ENCODE data around the gene STX10.
"Not testable (repeated sequence)": the region's sequence is repeated elsewhere in the genome, so short reads cannot be mapped to it uniquely, and the experiment has no call there.

STX10 gene, protein sequence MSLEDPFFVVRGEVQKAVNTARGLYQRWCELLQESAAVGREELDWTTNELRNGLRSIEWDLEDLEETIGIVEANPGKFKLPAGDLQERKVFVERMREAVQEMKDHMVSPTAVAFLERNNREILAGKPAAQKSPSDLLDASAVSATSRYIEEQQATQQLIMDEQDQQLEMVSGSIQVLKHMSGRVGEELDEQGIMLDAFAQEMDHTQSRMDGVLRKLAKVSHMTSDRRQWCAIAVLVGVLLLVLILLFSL

DNA sequence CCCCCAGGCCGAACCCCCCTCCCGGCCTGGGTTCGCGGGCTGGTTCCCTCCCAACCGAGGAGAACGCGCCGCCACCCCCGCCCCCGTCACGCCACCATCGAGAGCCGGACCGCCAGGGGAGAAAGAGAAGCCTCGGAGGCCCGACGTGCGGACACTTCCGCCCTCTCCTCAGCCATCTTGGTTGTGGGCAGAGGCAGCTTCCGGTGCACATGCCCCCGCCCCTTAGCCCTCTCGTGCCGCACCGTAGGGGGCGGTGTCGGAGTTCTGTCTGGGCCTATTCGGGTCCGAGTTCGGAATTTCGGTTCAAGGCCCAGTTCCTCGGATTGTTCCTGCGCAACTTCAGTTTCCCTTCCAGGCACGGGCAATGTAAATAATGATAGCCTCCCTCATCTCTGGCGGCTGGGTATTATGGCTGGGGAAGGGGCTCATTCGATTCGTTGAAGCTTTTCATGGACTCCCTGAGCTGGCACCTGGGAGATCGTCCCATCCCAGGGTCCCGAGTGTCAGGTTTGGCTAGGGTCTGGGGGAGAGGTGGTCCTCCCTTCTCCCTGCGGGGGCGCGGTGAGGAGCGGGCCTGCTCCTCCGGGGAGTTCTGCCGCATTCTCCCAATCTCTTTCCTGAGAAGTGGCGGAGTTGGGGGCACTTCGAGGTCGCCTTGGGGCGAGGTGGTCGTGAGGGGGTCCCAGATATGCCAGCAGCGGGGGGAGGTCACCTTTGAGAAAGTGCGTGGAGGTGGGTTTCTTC lies at the start of gene STX10, which contains the start of gene IER2:
TSS of gene STX10 (minus strand) at position 189 of the 744 bp plus-strand sequence. CDS start 202 bp downstream, outside the sequence.
TSS of gene IER2 (plus strand) at position 225 of the 744 bp plus-strand sequence. CDS start 2,776 bp downstream, outside the sequence.
- DNase-seq, result peak; percentile 93 to 94

DNA sequence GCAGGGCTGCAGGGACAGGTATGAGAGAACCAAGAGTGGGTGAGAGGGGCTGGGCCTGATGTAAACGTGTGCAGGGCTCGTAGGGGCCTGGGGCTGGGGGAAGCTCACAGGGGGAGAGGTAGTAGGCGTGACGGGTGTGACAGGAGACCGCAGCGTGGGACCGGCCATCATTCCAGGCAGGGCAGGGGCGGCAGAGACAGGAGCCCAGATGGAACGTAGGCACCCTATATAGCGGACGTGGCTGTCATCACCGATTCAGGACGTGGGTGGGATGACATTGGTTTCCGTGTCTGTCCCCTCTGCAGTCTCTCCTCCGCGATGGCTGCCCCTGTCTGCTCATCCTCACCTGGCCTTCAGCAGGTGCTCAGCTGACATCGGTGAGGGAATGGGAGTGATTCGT lies 48.5 kb upstream of the STX10 start:
- no peak for DNase-seq

DNA sequence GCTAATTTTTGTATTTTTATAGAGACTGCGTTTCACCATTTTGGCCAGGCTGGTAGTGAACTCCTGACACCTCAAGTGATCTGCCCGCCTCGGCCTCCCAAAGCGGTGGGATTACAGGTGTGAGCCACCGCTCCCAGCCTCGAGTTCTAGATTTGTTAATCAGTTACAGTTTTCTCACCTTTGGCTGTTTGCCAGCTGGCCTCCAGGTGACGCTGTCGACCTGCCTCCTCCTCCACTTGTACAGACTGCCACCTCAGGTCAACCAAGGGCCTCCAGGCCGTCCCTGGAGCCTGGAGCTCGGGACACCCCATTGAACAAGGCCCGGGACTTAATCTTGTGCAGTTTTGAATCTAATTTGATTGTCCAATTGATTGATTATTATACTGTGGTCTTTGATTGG lies 45.5 kb upstream of the STX10 start:
- DNase-seq, result peak; percentile 61 to 67

DNA sequence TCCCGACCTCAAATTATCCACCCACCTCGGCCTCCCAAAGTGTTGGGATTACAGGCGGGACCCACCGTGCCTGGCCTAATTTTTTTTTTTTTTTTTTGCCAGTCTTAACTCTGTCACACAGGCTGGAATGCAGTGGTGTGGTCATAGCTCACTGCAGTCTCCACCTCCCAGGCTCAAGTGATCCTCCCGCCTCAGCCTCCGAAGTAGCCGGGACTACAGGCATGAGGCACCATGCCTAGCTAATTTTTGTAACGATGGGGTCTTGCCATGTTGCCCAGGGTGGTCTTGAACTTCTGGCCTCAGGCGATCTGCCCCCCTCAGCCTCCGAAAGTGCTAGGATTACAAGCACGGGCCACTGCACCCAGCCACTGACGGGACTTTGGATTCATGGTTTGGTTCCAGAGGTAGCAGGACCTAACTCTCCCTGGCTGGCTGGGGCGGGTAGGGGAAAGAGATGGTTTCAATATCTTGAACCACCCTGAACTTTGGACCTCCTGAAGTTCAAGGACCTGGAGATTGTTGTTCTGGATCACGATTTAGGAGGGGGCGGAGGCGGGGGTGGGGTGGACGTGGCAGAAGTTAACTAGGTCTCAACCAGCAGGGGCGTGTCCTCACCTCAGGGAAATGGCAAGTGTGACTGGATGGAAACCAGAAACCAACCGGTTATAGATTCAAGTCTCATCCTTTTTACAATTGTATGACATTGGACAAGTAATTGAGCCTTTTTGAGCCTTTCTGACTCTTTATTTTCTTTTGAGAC lies 40.8 kb upstream of the STX10 start:
- DNase-seq, result peak in 1 of 2 donors; percentile 53

DNA sequence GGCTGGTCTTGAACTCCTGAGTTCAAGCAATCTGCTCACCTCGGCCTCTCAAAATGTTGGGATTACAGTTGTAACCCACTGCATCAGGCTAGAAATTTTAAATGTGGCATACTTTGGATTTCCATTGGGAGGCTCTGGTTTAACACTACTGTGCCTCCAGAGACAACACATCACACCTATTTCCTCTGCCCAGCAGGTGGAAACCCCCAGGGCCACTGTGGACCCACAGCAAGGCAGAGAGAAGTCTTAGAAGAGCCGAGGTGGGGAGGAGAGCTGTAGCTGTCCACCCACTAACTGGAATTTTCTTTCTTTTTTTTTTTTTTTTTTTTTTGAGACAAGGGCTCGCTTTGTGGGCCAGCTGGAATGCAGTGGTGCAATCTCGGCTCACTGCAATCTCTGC lies 39.4 kb upstream of the STX10 start:
- no peak for DNase-seq

DNA sequence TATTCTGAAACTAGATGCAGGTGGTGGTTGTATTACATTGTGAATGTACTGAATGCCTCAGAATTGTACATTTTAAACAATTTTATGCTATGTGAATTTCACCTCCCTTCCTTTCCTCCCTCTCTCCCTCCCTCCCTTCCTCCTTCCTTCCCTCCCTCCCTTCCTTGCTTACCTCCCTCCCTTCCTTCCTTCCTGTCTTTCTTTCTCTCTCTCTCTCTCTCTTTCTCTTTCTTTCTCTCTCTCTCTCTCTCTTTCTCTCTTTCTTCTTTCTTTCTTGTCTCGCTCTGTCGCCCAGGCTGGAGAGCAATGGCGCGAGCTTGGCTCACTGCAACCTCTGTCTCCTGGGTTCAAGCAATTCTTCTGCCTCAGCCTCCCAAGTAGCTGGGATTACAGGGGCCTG lies 37.2 kb upstream of the STX10 start:
- no peak for DNase-seq

DNA sequence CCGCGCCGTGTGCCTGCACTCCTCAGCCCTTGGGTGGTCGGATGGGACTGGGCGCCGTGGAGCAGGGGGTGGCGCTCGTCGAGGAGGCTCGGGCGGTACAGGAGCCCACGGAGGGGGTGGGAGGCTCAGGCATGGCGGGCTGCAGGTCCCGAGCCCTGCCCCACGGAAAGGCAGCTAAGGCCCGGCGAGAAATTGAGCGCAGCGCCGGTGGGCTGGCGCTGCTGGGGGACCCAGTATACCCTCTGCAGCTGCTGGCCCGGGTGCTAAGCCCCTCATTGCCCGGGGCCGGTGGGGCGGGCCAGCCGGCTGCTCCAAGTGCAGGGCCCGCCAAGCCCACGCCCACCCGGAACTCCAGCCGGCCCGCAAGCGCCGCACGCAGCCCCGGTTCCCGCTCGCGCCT lies 36.5 kb upstream of the STX10 start:
- DNase-seq, result not testable (repeated sequence)

DNA sequence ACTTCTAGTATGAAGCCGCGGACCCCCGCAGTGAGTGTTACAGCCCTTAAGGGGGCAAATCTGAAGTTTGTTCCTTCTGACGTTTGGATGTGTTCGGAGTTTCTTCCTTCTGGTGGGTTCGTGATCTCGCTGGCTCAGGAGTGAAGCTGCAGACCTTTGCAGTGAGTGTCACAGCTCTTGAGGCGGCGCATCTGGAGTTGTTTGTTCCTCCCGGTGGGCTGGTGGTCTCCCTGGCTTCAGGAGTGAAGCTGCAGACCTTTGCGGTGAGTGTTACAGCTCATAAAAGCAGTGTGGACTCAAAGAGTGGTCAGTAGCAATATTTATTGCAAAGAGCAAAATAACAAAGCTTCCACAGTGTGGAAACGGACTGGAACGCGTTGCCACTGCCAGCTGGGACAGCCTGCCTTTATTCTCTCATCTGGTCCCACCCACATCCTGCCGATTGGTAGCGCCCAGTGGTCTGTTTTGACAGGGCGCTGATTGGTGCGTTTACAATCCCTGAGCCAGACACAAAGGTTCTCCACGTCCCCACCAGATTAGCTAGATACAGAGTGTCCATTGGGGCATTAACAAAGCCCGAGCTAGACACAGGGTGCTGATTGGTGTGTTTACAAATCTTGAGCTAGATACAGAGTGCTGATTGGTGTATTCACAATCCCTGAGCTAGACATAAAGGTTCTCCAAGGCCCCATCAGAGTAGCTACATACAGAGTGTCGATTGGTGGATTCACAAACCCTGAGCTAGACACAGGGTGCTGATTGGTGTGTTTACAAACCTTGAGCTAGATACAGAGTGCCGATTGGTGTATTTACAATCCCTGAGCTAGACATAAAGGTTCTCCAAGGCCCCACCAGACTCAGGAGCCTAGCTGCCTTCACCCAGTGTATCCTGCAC lies 35.8 kb upstream of the STX10 start:
- not testable (repeated sequence) for DNase-seq

DNA sequence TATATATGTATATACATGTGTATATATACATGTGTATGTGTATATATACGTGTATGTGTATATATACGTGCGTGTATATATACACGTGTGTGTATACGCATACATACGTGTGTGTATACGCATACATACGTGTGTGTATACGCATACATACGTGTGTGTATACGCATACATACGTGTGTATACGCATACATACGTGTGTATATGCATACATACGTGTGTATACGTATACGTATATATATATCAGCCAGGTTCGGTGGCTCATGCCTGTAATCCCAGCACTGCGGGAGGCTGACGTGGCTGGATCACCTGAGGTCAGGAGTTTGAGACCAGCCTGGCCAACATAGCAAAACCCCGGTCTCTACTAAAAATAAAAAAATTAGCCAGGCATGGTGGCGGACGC lies 34.8 kb upstream of the STX10 start:
- DNase-seq, result not testable (repeated sequence)

DNA sequence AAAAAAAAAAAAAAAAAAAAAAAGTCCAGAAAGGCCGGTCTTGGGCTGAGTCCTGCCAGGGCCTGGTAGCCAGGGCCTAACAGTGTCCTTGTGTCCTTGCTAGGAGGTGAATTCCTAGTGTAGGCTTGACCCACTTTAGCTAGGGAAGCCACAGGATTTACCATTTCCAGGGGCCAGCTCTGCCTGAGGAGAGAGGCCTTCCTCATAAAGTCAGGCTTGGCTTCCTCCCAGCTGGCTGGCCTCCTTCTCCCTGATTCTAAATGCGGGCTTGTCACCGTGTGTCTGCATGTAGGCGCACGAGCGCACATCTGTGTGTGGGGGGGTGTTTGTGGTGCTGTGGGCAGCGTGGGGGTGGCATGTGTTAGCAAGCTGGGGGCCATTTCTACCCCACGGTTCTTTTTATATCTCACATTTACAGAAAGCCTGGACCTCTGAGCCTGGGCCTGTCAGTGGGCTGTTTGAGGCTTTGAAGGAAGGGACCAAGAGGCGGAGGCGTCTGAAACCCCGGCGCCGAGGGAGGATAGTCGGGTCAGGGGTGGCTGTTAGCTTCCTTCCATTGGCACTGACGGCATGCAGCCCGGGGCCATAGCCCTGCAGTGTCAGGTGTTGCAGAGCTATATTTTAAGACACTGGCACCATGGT lies 31.7 kb upstream of the STX10 start:
- DNase-seq, result peak; percentile 31 to 44

DNA sequence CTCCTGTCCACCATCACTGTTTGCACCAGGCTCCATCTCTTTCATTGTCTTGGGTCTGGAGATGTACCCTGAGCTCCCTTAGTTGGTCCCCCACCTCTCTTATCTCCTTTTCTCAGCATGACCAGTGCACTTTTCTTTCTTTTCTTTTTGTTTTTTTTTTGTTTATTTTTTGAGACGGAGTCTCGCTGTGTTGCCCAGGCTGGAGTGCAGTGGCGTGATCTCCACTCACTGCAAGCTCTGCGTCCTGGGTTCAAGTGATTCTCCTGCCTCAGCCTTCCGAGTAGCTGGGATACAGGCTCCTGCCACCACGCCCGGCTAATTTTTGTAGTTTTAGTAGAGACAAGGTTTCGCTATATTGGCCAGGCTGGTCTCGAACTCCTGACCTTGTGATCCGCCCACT lies 28.1 kb upstream of the STX10 start:
- not testable (repeated sequence) for DNase-seq

DNA sequence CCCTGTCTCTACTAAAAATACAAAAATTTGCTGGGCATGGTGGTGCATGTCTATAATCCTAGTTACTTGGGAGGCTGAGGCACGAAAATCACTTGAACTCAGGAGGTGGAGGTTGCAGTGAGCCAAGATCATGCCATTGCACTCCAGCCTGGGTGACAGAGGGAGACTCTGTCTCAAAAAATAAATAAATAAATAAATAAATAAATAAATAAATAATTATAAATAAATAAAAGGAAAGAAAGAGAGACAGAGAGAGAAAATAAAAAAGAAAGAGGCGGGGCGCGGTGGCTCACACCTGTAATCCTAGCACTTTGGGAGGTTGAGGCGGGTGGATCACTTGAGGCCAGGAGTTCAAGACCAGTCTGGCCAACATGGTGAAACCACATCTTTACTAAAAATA lies 27.4 kb upstream of the STX10 start:
- DNase-seq, result not testable (repeated sequence)

DNA sequence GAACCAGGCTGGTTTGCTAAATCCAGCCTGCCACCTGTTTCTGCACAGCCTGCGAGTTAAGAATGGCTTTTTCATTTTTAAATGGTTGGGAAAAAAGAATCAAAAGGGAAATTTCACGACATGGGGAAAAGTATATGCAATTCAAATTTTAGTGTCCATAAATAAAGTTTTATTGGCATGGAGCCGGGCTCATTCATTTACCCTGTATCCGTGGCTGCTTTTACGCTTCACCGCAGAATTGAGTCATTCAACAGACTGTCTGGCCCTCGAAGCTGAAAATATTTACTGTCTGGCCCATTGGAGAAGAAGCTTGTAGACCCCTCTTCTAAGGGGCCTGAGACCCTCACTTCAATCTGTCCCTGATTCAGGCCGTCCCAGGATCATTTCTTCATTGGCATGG lies 26.2 kb upstream of the STX10 start:
- no peak for DNase-seq

DNA sequence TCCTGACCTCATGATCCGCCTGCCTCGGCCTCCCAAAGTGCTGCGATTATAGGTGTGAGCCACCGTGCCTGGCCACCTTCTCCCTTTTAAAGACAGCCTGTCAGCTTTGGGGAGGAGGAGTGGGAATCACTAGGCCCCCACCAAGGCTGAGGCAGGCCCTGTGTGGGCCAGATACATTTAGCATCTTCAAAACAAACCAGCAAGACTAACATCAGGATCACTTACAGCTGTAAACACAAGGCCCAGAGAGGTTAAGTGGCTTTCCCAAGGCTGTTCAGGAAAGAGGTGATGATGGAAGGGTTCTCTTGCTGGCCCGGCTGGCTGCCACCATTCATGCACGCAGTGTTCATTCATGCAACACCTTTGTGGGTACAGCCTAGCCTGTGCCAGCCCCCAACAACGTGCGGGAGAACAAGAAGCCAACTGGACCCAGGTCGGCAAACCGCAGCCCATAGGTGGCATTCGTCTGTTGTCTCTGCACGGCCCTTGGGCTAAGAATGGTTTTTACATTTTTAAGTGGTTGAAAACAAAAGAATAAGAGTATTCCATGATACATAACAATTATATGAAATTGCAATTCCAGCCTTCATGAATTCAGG lies 23.1 kb upstream of the STX10 start:
- no peak for DNase-seq

DNA sequence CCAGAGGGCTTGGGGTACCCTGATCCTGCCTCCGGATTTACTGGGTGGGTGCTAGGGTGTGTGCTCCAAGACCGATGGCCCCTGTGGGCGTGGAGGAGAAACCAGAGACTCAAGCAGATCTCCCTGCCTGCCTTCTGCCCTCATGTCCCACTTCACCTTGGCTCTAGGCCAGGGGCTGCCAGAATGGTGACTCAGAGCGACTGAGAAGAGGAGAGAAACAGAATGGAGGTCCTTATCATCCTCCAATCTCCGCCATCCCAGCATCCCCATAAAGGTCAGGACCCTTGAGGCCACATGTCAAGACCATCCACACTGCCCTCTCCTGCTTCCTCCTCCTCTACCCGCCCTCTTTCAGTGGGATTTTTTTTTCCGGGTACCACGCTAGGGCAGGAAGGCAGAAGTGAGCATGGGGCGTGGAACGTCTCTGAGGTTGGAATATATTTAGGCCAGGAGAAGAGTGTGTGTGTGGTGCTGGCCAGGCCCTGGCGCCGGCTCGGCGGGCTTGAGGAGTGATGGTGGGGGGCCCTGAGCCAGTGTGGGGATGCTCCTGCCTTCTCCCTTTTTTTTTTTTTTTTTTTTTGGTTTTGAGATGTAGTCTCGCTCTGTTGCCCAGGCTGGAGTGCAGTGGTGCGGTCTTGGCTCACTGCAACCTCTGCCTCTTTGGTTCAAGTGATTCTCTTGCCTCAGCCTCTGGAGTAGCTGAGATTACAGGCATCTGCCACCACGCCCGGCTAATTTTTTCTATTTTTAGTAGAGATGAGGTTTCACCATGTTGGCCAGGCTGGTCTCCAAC lies 22.4 kb upstream of the STX10 start:
- DNase-seq, result peak; percentile 81 to 84

DNA sequence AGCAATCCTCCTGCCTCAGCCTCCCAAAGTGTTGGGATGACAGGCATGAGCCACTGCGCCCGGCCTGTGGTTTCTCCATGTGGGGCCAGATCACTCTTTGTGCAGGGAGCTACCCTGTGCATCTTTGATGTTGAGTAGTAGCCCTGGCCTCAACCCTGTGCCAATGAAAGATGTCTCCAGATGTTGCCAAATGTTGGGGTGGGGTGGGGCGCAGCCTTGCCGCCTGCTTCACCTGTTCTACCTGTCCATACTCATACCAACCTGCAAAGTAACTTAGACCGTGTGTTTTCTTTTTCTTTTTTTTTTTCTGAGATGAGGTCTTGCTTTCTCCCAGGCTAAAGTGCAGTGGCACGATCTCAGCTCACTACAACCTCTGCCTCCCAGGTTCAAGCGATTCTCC lies 21.0 kb upstream of the STX10 start:
- DNase-seq, result no peak

DNA sequence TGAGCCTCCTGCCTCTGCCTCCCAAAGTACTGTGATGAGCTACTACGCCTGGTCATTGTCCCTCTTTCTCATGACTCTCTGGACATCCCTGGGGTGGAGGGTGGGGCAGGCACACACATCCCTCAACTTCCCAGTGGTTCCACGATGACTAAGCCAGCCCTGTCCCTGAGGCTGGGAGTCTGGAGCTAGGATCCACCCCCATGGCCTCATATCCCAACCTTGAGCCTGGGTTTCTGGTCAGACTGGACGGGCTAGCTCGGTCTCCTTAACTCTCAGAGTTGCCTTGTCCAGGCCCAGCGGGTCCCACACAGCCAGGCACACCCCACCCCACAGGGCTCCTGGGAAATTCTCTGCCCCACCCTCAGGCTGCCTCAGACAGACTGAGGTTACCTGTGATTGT lies 19.6 kb upstream of the STX10 start:
- no peak for DNase-seq

DNA sequence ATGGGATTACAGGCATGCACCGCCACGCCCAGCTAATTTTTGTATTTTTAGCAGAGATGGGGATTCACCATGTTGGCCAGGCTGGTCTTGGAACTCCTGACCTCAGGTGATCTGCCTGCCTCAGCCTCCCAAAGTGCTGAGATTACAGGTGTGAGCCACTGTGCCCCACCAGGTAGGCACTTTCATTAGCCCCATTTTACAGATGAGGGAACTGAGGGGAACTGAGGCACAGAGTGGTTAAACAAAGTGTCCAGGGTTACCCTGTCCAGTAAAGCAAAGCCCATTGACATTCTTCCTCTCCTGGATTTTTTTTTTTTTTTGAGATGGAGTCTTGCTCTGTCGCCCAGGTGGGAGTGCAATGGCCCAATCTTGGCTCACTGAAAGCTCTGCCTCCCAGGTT lies 16.0 kb upstream of the STX10 start:
- not testable (repeated sequence) for DNase-seq

DNA sequence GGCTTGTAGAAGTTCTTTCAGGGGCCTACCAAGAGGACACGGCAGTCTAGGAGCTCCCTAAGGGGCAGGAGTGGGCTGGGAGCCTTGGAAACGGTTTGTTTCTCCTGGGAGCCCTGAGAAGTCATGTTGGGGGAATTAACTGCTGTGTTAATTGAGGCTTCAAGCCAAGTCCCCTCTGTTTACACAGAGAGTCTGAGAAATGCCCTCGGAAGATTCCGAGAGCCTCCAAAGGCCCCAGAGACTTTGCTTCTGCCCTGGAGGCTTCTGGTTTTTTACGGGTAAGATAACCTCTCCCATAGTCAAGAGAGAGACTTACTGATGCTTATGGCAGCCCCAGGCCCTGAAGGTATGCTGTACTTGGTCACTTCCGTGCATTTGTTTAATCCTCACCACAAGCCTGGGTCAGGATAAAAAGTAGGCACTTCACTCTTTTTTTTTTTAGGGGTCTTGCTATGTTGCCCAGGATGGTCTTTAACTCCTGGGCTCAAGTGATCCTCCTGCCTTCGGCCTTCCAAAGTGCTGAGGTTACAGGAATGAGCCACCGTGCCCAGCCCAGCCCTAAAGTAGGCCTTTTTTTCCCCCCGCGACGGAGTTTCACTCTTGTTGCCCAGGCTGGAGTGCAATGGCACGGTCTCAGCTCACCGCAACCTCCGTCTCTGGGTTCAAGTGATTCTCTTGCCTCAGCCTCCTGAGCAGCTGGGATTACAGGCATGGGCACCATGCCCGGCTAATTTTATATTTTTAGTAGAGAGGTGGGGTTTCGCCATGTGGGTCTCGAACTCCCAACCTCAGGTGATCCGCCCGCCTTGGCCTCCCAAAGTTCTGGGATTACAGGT lies 15.2 kb upstream of the STX10 start:
- DNase-seq, result no peak
